Upper lobe of right lung (tissue), 1 donor: Measurements from ENCODE around the gene TEP1. TPM values are rescaled to one million over a fixed set of nuclear protein-coding genes. Genes with fewer than 3 reads are reported as not detected.

ENCODE experiments used
- ATAC-seq: fragments of 200-7000 bp; cut with Tn5 transposase; one replicate; pipeline ENCODE4 v1.9.1; 2020; ENCODE audit warnings: mild to moderate bottlenecking, moderate library complexity
- DNase-seq: peaks from one replicate; pipeline ENCODE4 v3.0.0-alpha.2; 2020
- H3K27ac ChIP-seq: fragments of 200-600 bp; one replicate; pipeline ENCODE4 v1.8.0; 2022
- H3K27me3 ChIP-seq: fragments of 200-600 bp; one replicate; pipeline ENCODE4 v1.8.0; 2022; ENCODE audit warnings: mild to moderate bottlenecking
- H3K36me3 ChIP-seq: fragments of 200-600 bp; one replicate; pipeline ENCODE4 v1.8.0; 2022
- H3K4me1 ChIP-seq: fragments of 200-600 bp; one replicate; pipeline ENCODE4 v1.8.0; 2022
- H3K4me3 ChIP-seq: fragments of 200-600 bp; one replicate; pipeline ENCODE4 v1.8.0; 2022; ENCODE audit warnings: mild to moderate bottlenecking
- H3K9me3 ChIP-seq: fragments of 200-600 bp; one replicate; pipeline ENCODE4 v1.8.0; 2022
- CTCF ChIP-seq: fragments of 200-600 bp; IDR thresholded peaks from one replicate; pipeline ENCODE4 v1.8.0; 2022; ENCODE audit warnings: antibody characterized with exemption
- intact Hi-C: fragments of 100-400 bp; cut with DNase I; formaldehyde crosslinking; loops from one replicate; pipeline ENCODE4 v1.11.0; 2022
- total RNA-seq: library from RNA; stranded (reverse); fragmentation: NEBNext Ultra II Directional; extraction: Animal tissue kit (Norgen Biotek cat#: 25700); gene quantifications from one replicate; pipeline ENCODE4 v1.2.1, GENCODE V29; 2021
- donor health status: DM: no; HTN: yes; CAD: no; lungs with severe emphysema.

TEP1 gene
- total RNA-seq, 1 donor from 2014 or later = 48.9 TPM

- Histone ChIP-seq H3K4me3 (no peak overlapping the region), H3K27me3 (no peaks in the 10 kb centered on the region), H3K27ac (no peak overlapping the region), H3K9me3 (no peaks in the 10 kb centered on the region), H3K36me3 (peaks cover 41% of the 10 kb centered on the region), H3K4me1 (peaks cover 18% of the 10 kb centered on the region)
- DNase-seq (no peak), ATAC-seq (no peak)
- no peak for TF ChIP-seq CTCF
- intact Hi-C loops = no loop called here
These were observed 4.1 kb downstream of the TEP1 start for GRCh38 chr14:20409226-20409625.

- Histone ChIP-seq H3K27ac (no peak overlapping the region), H3K36me3 (peaks cover 98% of the 10 kb centered on the region), H3K4me1 (no peaks in the 10 kb centered on the region), H3K4me3 (no peak overlapping the region), H3K9me3 (no peaks in the 10 kb centered on the region), H3K27me3 (no peaks in the 10 kb centered on the region)
- ATAC-seq (peak; percentile 20), DNase-seq (no peak)
- intact Hi-C loops = no loop called here
- no peak for TF ChIP-seq CTCF
These were observed 9.8 kb downstream of the TEP1 start for GRCh38 chr14:20403521-20403920.

- Histone ChIP-seq H3K27me3 (no peaks in the 10 kb centered on the region), H3K36me3 (peaks cover 97% of the 10 kb centered on the region), H3K9me3 (no peaks in the 10 kb centered on the region), H3K4me3 (no peak overlapping the region), H3K4me1 (no peaks in the 10 kb centered on the region), H3K27ac (no peak overlapping the region)
- no peak for TF ChIP-seq CTCF
- intact Hi-C loops = no loop called here
- no peak for ATAC-seq
- DNase-seq = no peak
These were observed 12.2 kb downstream of the TEP1 start for GRCh38 chr14:20400965-20401593.

- no peak overlapping the region for H3K4me3 ChIP-seq
- DNase-seq (no peak), ATAC-seq (no peak)
- intact Hi-C loops = no loop called here
- H3K27ac ChIP-seq = no peak overlapping the region
- H3K36me3 ChIP-seq = peaks cover 97% of the 10 kb centered on the region
- H3K4me1 ChIP-seq = no peaks in the 10 kb centered on the region
- H3K9me3 ChIP-seq = no peaks in the 10 kb centered on the region
- H3K27me3 ChIP-seq = no peaks in the 10 kb centered on the region
- no peak for TF ChIP-seq CTCF
These were observed 12.7 kb downstream of the TEP1 start for GRCh38 chr14:20400589-20400964.

GRCh38 chr14:20397511-20397910 is 15.8 kb downstream of the TEP1 start:
- Histone ChIP-seq H3K27me3 (no peaks in the 10 kb centered on the region), H3K4me1 (no peaks in the 10 kb centered on the region), H3K36me3 (peaks cover 99% of the 10 kb centered on the region), H3K9me3 (no peaks in the 10 kb centered on the region), H3K27ac (no peak overlapping the region), H3K4me3 (no peak overlapping the region)
- no peak for DNase-seq
- ATAC-seq = no peak
- intact Hi-C loops = no loop called here
- no peak for TF ChIP-seq CTCF

- intact Hi-C loops = no loop called here
These were observed 21.8 kb downstream of the TEP1 start for GRCh38 chr14:20391505-20391904.

More at GRCh38 chr14:20391505-20391904, 21.8 kb downstream of the TEP1 start:
- Histone ChIP-seq H3K36me3 (peaks cover 99% of the 10 kb centered on the region), H3K27ac (no peak overlapping the region), H3K4me1 (no peaks in the 10 kb centered on the region), H3K27me3 (no peaks in the 10 kb centered on the region), H3K4me3 (no peak overlapping the region), H3K9me3 (no peaks in the 10 kb centered on the region)
- ATAC-seq (no peak), DNase-seq (no peak)
- no peak for TF ChIP-seq CTCF
